Measurements from ENCODE around the gene NFIA.

NFIA gene

GRCh38 chr1:61395146-61395800 is 312.9 kb downstream of the NFIA start:
- no peak for DNase-seq (ENCODE audit: low read depth, low spot score)
- no peak overlapping the region for H3K4me3 ChIP-seq (ENCODE audit: low read depth, low read length)
- no peak for TF ChIP-seq CTCF (IDR thresholded peaks at IDR 0.05; ENCODE audit: low read depth, low read length)
- in situ Hi-C loops (cut with HindIII; ENCODE audit: low sequenced_read_pairs), result no loop called here

- TF ChIP-seq CTCF (IDR thresholded peaks at IDR 0.05; ENCODE audit: low read depth, low read length), result no peak
- no peak for DNase-seq (ENCODE audit: low read depth, low spot score)
- in situ Hi-C loops (cut with HindIII; ENCODE audit: low sequenced_read_pairs), result no loop called here
- H3K4me3 ChIP-seq (ENCODE audit: low read depth, low read length), result no peak overlapping the region
These were observed 315.1 kb downstream of the NFIA start for GRCh38 chr1:61397495-61397894.

GRCh38 chr1:61397935-61398334 is 315.6 kb downstream of the NFIA start:
- in situ Hi-C loops (cut with HindIII; ENCODE audit: low sequenced_read_pairs), result no loop called here
- TF ChIP-seq CTCF (IDR thresholded peaks at IDR 0.05; ENCODE audit: low read depth, low read length), result no peak
- H3K4me3 ChIP-seq (ENCODE audit: low read depth, low read length), result no peak overlapping the region
- DNase-seq (ENCODE audit: low read depth, low spot score), result peak; percentile 89

- H3K4me3 ChIP-seq (ENCODE audit: low read depth, low read length), result no peak overlapping the region
- in situ Hi-C loops (cut with HindIII; ENCODE audit: low sequenced_read_pairs), result no loop called here
- no peak for TF ChIP-seq CTCF (IDR thresholded peaks at IDR 0.05; ENCODE audit: low read depth, low read length)
- no peak for DNase-seq (ENCODE audit: low read depth, low spot score)
These were observed 316.8 kb downstream of the NFIA start for GRCh38 chr1:61399199-61399598.

- no peak for TF ChIP-seq CTCF (IDR thresholded peaks at IDR 0.05; ENCODE audit: low read depth, low read length)
- DNase-seq (ENCODE audit: low read depth, low spot score), result no peak
- no peak overlapping the region for H3K4me3 ChIP-seq (ENCODE audit: low read depth, low read length)
- in situ Hi-C loops (cut with HindIII; ENCODE audit: low sequenced_read_pairs), result no loop called here
These were observed 317.9 kb downstream of the NFIA start for GRCh38 chr1:61400131-61400770.

GRCh38 chr1:61400997-61401396 is 318.6 kb downstream of the NFIA start:
- no peak for DNase-seq (ENCODE audit: low read depth, low spot score)
- no peak for TF ChIP-seq CTCF (IDR thresholded peaks at IDR 0.05; ENCODE audit: low read depth, low read length)
- in situ Hi-C loops (cut with HindIII; ENCODE audit: low sequenced_read_pairs), result no loop called here
- H3K4me3 ChIP-seq (ENCODE audit: low read depth, low read length), result no peak overlapping the region

All from astrocyte of the spinal cord (primary cell).